IMR-90 (cell line): Measurements from ENCODE around the gene GNL1. TPM values are rescaled to one million over a fixed set of nuclear protein-coding genes. Genes with fewer than 3 reads are reported as not detected.

ENCODE experiments used
- ATAC-seq: fragments of 200-7000 bp; cut with Tn5 transposase; 2 replicates; pipeline ENCODE4 v1.9.1; 2020; ENCODE audit warnings: low read depth, mild to moderate bottlenecking, moderate library complexity
- BruUV-seq: library from RNA; stranded (reverse); fragments of 400-500 nt; replicated peaks from 2 replicates; lab custom pipeline; 2021; lab: Mats Ljungman, UMichigan
- CTCF ChIA-PET: fragments of 300-600 bp; formaldehyde crosslinking; extraction: SDS; loops from one replicate; lab custom pipeline; 2021; ENCODE audit warnings: antibody characterized with exemption; lab: Yijun Ruan, JAX
- POLR2A ChIA-PET: fragments of 300-600 bp; sonication (Branson Sonifier 250); formaldehyde crosslinking; loops from one replicate; lab custom pipeline; 2022; ENCODE audit warnings: antibody characterized with exemption; ENCODE audit not compliant: unreplicated experiment; lab: Charles Lee
- DNase-seq: peaks from one replicate; pipeline ENCODE4 v3.0.0; 2013
- H2AFZ ChIP-seq: replicated peaks from 2 replicates; pipeline ENCODE3; 2013; ENCODE audit warnings: low read length, mild to moderate bottlenecking; ENCODE audit not compliant: poor library complexity
- H2AK5ac ChIP-seq: 2 replicates; pipeline ENCODE4 v1.6.1; 2013; ENCODE audit warnings: low read depth, low read length, inconsistent platforms
- H2AK9ac ChIP-seq: replicated peaks from 2 replicates; pipeline ENCODE3; 2013; ENCODE audit warnings: mild to moderate bottlenecking, low read depth, low read length, moderate library complexity; ENCODE audit not compliant: poor library complexity
- H2BK120ac ChIP-seq: 2 replicates; pipeline ENCODE4 v1.6.1; 2013; ENCODE audit warnings: low read depth, low read length, inconsistent platforms
- H2BK15ac ChIP-seq: 3 replicates; pipeline ENCODE4 v1.6.1; 2013; ENCODE audit warnings: low read depth, low read length, inconsistent platforms
- H2BK20ac ChIP-seq: 2 replicates; pipeline ENCODE4 v1.6.1; 2013; ENCODE audit warnings: low read depth, mild to moderate bottlenecking, inconsistent platforms, low read length, moderate library complexity
- H2BK5ac ChIP-seq: 2 replicates; pipeline ENCODE4 v1.6.1; 2013; ENCODE audit warnings: mild to moderate bottlenecking, low read depth, low read length, inconsistent platforms; ENCODE audit not compliant: poor library complexity, severe bottlenecking
- H3K14ac ChIP-seq: replicated peaks from 2 replicates; pipeline ENCODE4 v1.6.1; 2013; ENCODE audit warnings: low read depth, low read length, inconsistent platforms
- H3K18ac ChIP-seq: 2 replicates; pipeline ENCODE4 v1.6.1; 2013; ENCODE audit warnings: low read depth, low read length, control low read depth
- H3K23ac ChIP-seq: 2 replicates; pipeline ENCODE4 v1.6.1; 2013; ENCODE audit warnings: low read depth, low read length, inconsistent platforms
- H3K27ac ChIP-seq: 2 replicates; pipeline ENCODE4 v1.5.1; 2013; ENCODE audit warnings: mild to moderate bottlenecking, control low read depth, low read length; ENCODE audit not compliant: insufficient read depth
- H3K27me3 ChIP-seq: 2 replicates; pipeline ENCODE4 v1.6.1; 2013; ENCODE audit warnings: low read length; ENCODE audit not compliant: control insufficient read depth, insufficient read depth
- H3K36me3 ChIP-seq: 2 replicates; pipeline ENCODE4 v1.6.1; 2013; ENCODE audit warnings: low read length, mixed read lengths; ENCODE audit not compliant: control insufficient read depth, insufficient read depth
- H3K4ac ChIP-seq: 2 replicates; pipeline ENCODE4 v1.6.1; 2013; ENCODE audit warnings: low read depth, low read length, inconsistent platforms
- H3K4me1 ChIP-seq: 2 replicates; pipeline ENCODE4 v1.6.1; 2013; ENCODE audit warnings: low read length, mixed read lengths; ENCODE audit not compliant: control insufficient read depth, insufficient read depth
- H3K4me2 ChIP-seq: 2 replicates; pipeline ENCODE4 v1.6.1; 2013; ENCODE audit warnings: low read depth, mild to moderate bottlenecking, control low read depth, low read length, moderate library complexity
- H3K4me3 ChIP-seq: 2 replicates; pipeline ENCODE4 v1.5.1; 2013; ENCODE audit warnings: low read depth, mild to moderate bottlenecking, control low read depth, low read length, moderate library complexity; ENCODE audit not compliant: insufficient read depth
- H3K56ac ChIP-seq: 2 replicates; pipeline ENCODE4 v1.6.1; 2013; ENCODE audit warnings: low read length, inconsistent platforms; ENCODE audit not compliant: insufficient read depth; ENCODE audit errors: extremely low read depth
- H3K79me1 ChIP-seq, 2 experiments: 2 replicates each; pipeline ENCODE4 v1.6.1; 2013; ENCODE audit warnings: low read length in 2 of 2, inconsistent platforms in 1 of 2, low read depth in 1 of 2
- H3K9ac ChIP-seq: 2 replicates; pipeline ENCODE4 v1.6.1; 2013; ENCODE audit warnings: low read depth, low read length, control low read depth
- H3K9me1 ChIP-seq: 2 replicates; pipeline ENCODE4 v1.6.1; 2013; ENCODE audit warnings: low read length, inconsistent platforms; ENCODE audit not compliant: insufficient read depth
- H3K9me3 ChIP-seq: 2 replicates; pipeline ENCODE4 v1.6.1; 2013; ENCODE audit warnings: low read length; ENCODE audit not compliant: control insufficient read depth, insufficient read depth
- H4K20me1 ChIP-seq: 2 replicates; pipeline ENCODE4 v1.6.1; 2013; ENCODE audit warnings: low read length, inconsistent platforms; ENCODE audit not compliant: insufficient read depth
- H4K5ac ChIP-seq: 2 replicates; pipeline ENCODE4 v1.6.1; 2013; ENCODE audit warnings: mild to moderate bottlenecking, low read depth, low read length, control low read depth
- H4K8ac ChIP-seq, 2 experiments: 2 replicates each; pipeline ENCODE4 v1.6.1; 2013; ENCODE audit warnings: low read depth in 2 of 2, low read length in 2 of 2, control low read depth in 1 of 2, inconsistent platforms in 1 of 2
- H4K91ac ChIP-seq: 2 replicates; pipeline ENCODE4 v1.6.1; 2013; ENCODE audit warnings: low read depth, low read length, inconsistent platforms; ENCODE audit not compliant: insufficient read depth
- FOS ChIP-seq: fragments of 150-350 bp; IDR thresholded peaks from 2 replicates; pipeline ENCODE4 v1.6.1; 2016; ENCODE audit warnings: low read depth, low read length
- MXI1 ChIP-seq: IDR thresholded peaks from 2 replicates; pipeline ENCODE4 v1.6.1; 2012; ENCODE audit warnings: low read depth, mild to moderate bottlenecking, low read length, moderate library complexity, borderline replicate concordance
- WGBS, 2 experiments: methylation state at CpG; one replicate each; pipeline versions ENCODE4 v1.1.5 to v1.1.7; 2013; ENCODE audit warnings: missing lambda C conversion rate in 2 of 2; ENCODE audit not compliant: insufficient read length in 1 of 2; ENCODE audit errors: extremely low coverage in 2 of 2; 5-methylcytosine and 5-hydroxymethylcytosine counted together
- dilution Hi-C: fragments of 300-500 bp; cut with HindIII; formaldehyde crosslinking; loops from one replicate; pipeline ENCODE4 v1.14.3; 2018; ENCODE audit warnings: low sequenced_read_pairs; ENCODE audit not compliant: unreplicated experiment
- in situ Hi-C: fragments of 300-500 bp; cut with MboI; formaldehyde crosslinking; loops from 3 replicates; pipeline ENCODE4 v1.14.3; 2019; ENCODE audit warnings: low sequenced_read_pairs, inconsistent platforms, mixed read lengths
- intact Hi-C: fragments of 100-400 bp; cut with micrococcal nuclease; formaldehyde crosslinking; loops from 2 replicates; pipeline ENCODE4 v1.10.0; 2022
- polyA plus RNA-seq, 3 experiments: library from polyadenylated mRNA; depleted of rRNA; stranded (reverse); fragments of >200 nt; gene quantifications; 2 replicates each; pipeline ENCODE4 v1.2.3, GENCODE V29; 2012; ENCODE audit warnings: low replicate concordance in 1 of 3
- total RNA-seq: library from RNA; depleted of rRNA; stranded (reverse); fragments of >200 nt; gene quantifications from 2 replicates; pipeline ENCODE4 v1.2.3, GENCODE V29; 2012

Gene GNL1
- total and polyA plus RNA-seq, 2 of the 4 experiments (the other 2 are of a cell fraction): 40.5 to 44.0 TPM

DNA sequence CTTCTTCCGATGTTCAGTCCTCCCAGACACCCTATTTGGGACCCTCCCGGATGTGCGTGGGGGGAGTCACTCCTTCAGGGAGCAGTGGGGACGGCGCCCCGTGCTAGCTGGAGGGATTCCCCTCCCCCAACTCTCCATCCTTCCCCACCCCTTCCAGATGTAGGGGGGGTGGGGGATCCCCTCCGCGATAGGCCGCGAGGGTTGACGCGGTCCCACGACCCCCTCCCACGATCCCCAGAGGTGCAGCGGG, 548 bp downstream of the GNL1 start:
- Histone ChIP-seq H2BK20ac (no peak overlapping the region), H3K4ac (peak overlapping the region; percentile 90), H3K18ac (peak overlapping the region; percentile 46; the same call in 1 of the 2 replicates), H2BK5ac (peak overlapping the region; percentile 88), H3K4me1 (peaks cover 2% of the 10 kb centered on the region), H4K91ac (peak overlapping the region; percentile 83), H3K14ac (peak overlapping the region; percentile 84), H2BK120ac (peak overlapping the region; percentile 55; the same call in 1 of the 2 replicates), H3K4me3 (peak overlapping the region; percentile 94), H4K20me1 (no peaks in the 10 kb centered on the region), H2BK15ac (peak overlapping the region; percentile 64; the same call in 1 of the 3 replicates), H3K9me3 (no peaks in the 10 kb centered on the region), H3K36me3 (peaks cover 29% of the 10 kb centered on the region), H2AFZ (peak overlapping the region; percentile 97), H3K9ac (peak overlapping the region; percentile 84), H3K56ac (peak overlapping the region; percentile 35; the same call in 1 of the 2 replicates), H3K23ac (peak overlapping the region; percentile 46), H3K9me1 (peaks cover 6% of the 10 kb centered on the region; the same call in 1 of the 2 replicates), H4K8ac (peak overlapping the region; percentile 71 to 87), H3K4me2 (peak overlapping the region; percentile 85), H3K79me1 (peaks cover 10 to 69% of the 10 kb centered on the region in 2 experiments), H3K27me3 (no peaks in the 10 kb centered on the region), H2AK5ac (peak overlapping the region; percentile 74; the same call in 1 of the 2 replicates), H3K27ac (peak overlapping the region; percentile 96), H4K5ac (peak overlapping the region; percentile 74), H2AK9ac (peak overlapping the region; percentile 98)
- no peak; the same call in 1 of the 2 replicates for ATAC-seq
- in situ Hi-C loops (no loop called here), dilution Hi-C loops (no loop called here), intact Hi-C loops (no loop called here)
- CTCF ChIA-PET: interaction anchor here (1.7 kb wide), 1 partner anchor 10 kb away, joined by 8 read pairs; no protein-coding TSS in a partner anchor
- no peak for DNase-seq
- WGBS, 2 experiments: 0% methylated on average over 2 of the region's 15 CpGs; no CpG with 5 or more reads in 1 of the 2 experiments
- no TSS peak for BruUV-seq
- POLR2A ChIA-PET: no interaction called here
- TF ChIP-seq FOS: no peak
- TF ChIP-seq MXI1: 0 out of 2 replicates have a peak, but pooled peaks have one; percentile 11
